Fibroblast of lung (primary cell): ENCODE results near the gene NEAT1.

Experiments used
- EZH2 ChIP-seq: IDR thresholded peaks from 2 replicates; pipeline ENCODE4 v1.5.1; 2012; ENCODE audit warnings: low read length, control low read depth, mild to moderate bottlenecking; ENCODE audit errors: missing control alignments
- TF ChIP-seq, protein P1 (sequence below), 2 donors: IDR thresholded peaks in 1 of 2; conservative IDR thresholded peaks in 1 of 2; 1 replicate in 1 of 2; 2 replicates in 1 of 2; pipeline ENCODE4 v1.5.1; 2011 to 2012; ENCODE audit warnings: low read length in 2 of 2, control low read depth in 1 of 2, inconsistent platforms in 1 of 2, low read depth in 1 of 2, mild to moderate bottlenecking in 1 of 2

DNA sequence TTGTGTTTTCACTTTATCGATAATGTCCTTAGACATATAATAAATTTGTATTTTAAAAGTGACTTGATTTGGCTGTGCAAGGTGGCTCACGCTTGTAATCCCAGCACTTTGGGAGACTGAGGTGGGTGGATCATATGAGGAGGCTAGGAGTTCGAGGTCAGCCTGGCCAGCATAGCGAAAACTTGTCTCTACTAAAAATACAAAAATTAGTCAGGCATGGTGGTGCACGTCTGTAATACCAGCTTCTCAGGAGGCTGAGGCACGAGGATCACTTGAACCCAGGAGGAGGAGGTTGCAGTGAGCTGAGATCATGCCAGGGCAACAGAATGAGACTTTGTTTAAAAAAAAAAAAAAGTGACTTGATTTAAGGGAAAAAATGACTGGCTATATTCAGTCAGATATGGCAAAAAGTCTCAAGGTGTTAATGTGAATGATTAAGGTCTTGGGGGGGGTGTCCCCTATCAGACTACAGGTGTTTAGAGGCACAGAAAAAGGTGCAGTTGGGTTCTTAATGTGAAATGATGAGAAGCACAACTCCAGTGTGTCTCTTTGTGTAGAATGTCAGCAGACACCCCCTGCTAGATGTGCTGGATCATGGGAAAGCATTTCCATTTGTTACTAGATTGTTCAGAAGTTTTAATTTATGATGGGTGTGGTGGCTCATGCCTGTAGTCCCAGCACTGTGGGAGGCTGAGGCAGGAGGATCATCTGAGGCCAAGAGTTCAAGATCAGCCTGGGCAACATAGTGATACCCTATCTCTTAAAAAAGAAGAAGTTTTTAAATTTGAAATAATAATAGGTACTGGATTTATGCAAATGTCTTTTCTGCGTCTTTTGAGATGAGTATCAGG, 17.0 kb downstream of the NEAT1 start:
- TF ChIP-seq, protein P1, sequence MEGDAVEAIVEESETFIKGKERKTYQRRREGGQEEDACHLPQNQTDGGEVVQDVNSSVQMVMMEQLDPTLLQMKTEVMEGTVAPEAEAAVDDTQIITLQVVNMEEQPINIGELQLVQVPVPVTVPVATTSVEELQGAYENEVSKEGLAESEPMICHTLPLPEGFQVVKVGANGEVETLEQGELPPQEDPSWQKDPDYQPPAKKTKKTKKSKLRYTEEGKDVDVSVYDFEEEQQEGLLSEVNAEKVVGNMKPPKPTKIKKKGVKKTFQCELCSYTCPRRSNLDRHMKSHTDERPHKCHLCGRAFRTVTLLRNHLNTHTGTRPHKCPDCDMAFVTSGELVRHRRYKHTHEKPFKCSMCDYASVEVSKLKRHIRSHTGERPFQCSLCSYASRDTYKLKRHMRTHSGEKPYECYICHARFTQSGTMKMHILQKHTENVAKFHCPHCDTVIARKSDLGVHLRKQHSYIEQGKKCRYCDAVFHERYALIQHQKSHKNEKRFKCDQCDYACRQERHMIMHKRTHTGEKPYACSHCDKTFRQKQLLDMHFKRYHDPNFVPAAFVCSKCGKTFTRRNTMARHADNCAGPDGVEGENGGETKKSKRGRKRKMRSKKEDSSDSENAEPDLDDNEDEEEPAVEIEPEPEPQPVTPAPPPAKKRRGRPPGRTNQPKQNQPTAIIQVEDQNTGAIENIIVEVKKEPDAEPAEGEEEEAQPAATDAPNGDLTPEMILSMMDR (conservative IDR thresholded peaks at IDR 0.05 in 1 of 2, IDR thresholded peaks at IDR 0.05 in 1 of 2; ENCODE audit: low read depth in 1 of 2, low read length in 2 of 2) = no peak
- no peak for TF ChIP-seq EZH2
